LoVo (cell line): ENCODE results near the gene YPEL1.

Experiments used
- DNase-seq: peaks from one replicate; pipeline ENCODE4 v3.0.0-alpha.2; 2016; ENCODE audit warnings: low spot score

Gene YPEL1

DNA sequence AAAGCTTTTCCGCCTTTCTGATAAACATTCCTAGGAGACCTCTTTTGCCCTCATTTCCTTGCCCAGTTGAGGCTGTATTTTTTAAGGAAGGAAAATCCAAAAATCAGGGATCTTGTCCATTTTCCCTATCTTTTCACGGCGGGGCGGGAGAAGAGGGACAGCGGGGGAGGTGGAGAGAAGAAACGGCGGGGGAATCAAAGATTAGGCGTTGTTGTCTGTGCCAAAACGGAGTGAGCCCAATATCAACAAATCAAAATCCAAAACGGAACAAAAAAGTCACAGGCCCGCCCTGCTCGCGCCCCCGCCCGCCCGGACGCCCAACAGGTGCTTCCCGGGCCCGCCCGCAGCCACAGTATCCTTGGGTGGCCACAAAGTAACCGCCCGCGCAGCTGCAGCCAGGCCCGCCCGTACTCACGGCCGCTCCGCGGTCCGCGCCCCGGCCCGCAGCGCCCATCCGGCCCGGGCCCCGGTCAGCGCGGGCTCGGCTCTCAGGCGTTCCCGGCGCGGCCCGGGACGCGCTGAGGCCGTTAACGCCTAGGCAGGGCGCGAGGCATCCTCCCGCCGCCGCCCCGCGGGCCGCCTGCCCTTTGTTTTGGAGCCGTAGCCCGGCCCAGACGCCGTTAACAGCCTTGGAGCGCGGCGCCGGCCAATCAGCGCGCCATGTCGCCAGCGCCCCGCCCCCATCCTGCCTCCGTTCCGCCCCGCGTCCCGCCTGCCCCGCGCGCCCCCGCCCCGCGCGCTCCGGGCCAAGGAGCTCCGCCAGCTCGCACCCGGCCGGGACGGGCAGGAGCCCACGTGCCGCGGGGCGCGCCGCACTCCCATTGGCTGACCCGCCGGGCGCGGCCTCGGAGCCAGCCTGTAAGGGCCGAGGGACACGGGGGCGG, at the start of gene YPEL1:
YPEL1 (minus strand) TSS at position 595 of the 884 bp plus-strand sequence. CDS start 25,050 bp downstream, outside the sequence.
- peak; percentile 81 for DNase-seq

GRCh38 chr22:21780259-21780658, 44.7 kb upstream of the YPEL1 start:
- DNase-seq = no peak

- no peak for DNase-seq
Observed at GRCh38 chr22:21779444-21779843, 43.9 kb upstream of the YPEL1 start.

- no peak for DNase-seq
Observed at GRCh38 chr22:21778705-21779363, 43.2 kb upstream of the YPEL1 start.

- no peak for DNase-seq
Observed at GRCh38 chr22:21771631-21771976, 36.0 kb upstream of the YPEL1 start.

GRCh38 chr22:21768435-21768834, 32.8 kb upstream of the YPEL1 start:
- DNase-seq = no peak

DNA sequence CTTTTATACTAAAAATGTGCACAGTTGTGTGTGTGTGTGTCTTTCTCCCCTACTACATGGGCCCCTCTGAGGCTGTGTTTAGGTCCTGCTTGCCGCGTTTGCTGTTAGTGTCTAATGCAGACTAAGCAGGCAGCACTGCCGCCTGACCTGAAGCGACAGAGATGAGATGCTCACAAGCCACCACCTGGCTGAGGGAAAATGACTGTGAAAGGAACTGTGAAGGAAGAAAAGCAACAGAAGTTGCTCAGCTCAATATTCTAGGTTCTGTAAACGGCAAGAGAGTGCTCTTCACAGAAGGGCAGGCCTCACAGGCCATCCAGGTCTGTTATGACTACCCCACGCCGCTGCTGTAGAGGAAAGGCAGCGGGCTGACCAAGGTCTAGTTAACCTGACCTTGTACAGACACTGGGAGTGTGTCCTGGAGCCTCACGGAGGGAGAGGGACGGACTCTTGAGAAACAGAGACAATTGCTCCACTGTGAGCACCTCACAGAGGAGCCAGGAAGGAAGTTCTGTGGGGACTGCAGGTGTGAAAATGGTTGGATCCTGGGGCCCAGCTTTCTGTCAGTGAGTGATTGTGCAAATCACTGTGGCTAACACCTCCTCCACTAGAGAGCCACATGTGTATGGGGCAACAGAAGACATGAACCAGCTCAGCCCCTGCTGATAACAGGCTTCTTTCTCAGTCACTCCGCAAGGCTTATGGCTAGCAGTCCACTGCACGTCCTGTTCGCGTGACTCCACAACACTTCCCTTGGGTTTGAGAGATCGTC, 31.3 kb upstream of the YPEL1 start:
- DNase-seq = no peak

- DNase-seq = no peak
Observed at GRCh38 chr22:21765909-21766529, 30.4 kb upstream of the YPEL1 start.

GRCh38 chr22:21764038-21764804, 28.6 kb upstream of the YPEL1 start:
- DNase-seq = no peak

DNA sequence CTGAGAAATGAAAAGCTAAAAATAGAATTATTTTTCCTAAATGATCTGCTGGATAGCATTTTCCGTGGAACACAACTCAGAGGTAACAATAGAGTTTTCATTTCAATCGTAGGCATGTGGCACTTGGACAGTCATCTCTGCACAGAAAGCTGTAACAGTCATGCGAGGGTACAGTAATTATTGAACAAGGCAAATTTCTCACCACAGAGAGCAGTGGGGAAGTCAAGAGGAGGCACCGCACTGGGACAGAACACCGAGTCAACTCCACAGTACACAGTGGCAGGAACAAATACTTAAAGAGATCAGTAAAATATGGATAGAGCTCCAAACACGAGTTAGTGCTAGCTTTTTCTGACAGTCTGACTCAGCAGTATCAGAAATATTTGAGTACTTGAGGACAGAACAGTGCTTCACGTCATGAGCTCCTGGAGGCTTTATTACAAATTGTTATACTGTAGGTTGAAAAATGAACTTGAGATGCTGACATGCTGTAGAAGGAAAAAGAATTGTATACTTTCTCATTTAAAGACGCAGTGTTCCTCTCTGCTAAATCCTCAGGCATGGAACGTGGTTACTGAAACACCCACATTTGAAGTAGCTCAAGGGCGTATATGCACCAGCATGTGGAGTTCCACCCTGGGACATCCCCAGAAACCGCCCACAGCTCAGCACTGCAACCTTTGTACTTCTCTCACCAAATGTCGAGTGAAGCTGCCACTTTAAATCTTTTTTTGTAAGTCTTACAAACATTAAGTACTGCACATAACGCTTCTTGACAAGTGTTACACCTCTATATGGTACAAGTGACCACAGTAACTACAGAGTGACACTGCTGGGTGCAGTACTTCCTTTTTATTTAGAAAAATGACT, 27.4 kb upstream of the YPEL1 start:
- DNase-seq = no peak

DNA sequence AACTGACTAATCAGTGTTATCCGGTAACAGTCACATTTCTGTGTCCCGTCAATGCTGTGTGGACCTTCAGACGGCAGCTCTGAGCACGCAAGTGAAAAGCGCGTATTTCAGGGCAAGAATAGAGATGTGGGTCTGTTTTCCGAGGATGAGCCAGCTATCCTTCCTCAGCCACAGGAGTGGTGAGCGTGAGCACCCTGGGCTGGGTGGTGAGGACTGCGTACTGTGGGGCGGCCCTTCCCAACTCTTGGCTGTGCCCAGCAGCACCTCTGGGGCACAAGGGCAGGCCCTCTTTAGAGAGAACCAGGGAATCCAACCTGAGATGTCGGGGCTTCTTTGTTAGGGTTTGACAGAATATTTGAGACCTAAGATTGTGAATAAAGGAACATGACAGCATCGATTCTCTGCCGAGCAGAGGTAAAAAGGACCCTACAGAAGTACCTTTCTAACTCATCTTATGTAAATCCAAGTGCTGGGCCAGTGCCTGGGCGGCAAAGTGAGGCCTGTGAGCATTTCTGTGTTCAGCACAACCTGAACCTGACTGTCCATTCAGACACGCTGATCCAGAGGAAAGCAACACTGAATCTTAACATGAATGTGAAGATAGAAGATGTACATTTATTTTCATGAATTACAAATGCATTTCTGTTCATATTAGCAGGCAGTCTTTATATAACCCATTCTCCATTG, 26.5 kb upstream of the YPEL1 start:
- DNase-seq = no peak

DNA sequence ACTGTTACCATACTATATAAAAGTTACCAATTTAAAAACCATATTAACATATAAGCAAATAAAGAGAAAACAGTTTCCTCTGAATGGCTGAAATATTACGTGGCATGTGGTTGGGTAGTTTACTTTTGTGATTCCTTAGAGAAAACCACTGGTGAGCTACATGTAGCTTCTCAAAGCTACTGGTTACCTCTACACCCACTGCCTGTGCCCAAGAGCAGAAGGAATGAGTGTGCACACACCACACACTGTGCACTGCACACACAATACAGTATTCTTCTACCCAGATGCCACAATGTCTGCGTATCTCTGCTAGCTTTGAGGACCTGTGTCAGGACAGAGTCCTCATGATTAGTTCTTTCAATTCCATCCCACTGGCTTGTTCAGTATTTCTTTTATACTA, 25.5 kb upstream of the YPEL1 start:
- no peak for DNase-seq

DNA sequence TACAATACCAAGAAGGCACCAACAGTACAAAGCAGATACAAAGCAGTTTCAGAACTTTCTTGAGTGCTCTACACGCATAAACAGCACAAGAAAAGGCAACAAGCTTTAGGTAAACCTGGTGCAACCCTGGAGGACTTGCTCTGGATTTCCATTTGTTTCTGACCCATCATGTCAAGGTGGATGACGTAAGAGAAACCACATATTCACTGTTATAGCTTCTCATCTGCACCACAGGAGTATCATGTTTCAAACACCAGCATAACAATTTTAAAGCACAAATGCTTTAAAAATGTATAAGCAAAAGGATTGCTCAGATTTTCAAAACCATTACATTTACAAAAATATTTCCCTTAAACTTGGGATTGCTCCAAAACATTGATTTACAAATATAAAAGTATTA, 25.0 kb upstream of the YPEL1 start:
- DNase-seq = no peak

DNA sequence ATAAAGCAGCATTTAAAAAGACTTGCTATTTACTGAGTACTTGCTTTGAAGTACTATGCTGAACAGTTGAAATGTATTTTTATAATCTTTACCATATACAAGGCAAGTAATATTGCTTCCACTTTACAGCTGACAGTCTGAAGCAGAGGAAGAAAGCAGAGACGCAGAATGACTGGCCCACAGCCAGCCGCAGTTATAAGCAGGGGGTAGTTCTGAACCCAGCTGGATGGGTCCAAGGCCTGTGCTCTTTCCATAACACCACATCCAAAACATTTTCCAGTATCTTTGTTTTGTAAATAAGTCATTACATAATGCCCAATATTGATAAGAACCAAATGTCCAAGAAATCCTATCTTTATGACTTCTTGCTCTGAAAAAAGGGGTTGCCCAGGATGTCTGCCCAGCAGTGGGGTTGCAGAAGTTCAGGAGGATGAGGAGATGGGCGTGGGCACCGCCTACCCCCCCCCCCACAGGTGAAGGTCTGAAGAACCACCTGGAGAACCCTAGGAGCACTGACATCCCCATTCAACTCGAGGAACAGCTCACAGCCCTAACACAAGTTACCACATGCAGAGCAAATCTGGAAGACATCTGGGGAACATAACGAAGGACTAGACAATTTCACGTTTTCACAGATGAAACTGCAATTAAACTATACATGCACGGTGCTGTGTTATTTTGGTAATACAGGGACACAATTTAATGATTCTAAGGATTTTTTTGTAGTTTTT, 24.2 kb upstream of the YPEL1 start:
- DNase-seq = no peak

GRCh38 chr22:21759093-21759492, 23.5 kb upstream of the YPEL1 start:
- DNase-seq = no peak

DNA sequence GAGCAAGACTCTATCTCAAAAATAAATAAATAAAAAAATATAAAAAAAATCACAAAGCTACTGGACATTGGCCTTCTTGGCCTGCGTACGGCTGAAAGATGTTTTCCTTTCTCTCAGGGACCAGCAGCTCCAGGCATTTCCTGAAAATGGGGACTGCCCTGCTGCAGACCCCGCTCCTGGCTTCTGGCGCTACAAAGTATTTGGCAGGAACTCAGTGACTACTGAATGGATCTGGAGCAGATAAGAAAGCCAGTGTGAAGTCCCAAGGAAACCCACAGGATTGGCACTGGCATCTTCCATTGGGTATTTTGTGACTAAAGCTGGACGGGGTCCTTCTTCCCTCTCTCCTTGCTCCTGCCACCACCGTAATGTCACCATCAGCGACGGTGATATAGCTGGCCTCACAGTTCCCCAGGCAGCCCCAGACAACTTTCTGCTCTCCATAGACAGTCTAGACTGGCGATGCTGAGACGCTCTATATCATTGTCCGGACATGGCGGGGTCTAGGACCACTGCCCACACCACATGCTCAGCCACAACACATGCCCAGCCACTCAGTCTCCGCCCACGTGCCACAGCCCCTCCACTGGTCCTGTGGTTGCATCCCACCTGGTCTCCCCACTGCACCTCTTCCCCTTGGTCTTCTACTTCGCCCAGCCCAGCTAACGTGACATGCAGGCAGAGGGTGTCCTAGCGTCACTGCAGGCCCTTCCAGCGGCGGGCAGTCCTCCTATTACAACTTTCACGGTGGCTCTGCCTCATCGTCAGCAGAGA, 22.7 kb upstream of the YPEL1 start:
- no peak for DNase-seq

DNA sequence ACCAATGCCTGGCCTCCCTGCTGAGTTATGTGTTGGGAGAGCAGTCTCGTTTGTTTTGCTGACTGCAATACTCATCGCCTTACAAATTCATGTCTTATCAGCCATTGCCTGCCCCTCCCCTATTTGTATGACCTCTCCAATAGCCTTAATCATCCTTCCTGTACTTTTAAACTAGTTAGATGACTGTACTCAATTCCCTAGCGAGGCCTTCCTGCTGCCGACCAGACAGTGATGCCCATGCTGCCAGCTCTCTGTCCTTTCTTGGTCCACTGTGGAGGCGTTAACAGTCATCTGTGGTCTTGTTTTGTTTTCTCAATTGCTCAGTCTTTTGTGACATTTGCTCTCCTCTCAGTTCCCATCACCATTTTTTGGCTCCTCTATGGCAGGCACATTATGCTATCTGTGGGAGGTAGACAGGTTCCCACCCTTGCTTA, 20.3 kb upstream of the YPEL1 start:
- no peak for DNase-seq

DNA sequence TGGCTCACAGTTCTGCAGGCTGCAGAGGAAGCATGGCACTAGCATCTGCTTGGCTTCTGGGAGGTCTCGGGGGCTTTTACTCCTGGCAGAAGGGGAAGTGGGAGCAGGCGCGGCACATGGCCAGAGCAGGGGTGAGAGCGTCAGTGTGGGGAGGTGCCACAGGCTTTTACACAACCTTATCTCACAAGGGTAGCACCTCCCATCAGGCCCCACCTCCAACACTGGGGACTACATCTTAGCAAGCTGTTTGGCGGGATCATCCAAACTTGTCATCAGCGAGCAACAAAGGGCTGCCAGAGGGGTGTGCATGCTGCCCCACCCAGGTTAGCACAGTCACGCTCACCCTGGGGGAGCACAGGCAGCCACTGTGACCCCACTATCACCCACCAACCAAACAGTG, 18.9 kb upstream of the YPEL1 start:
- DNase-seq = no peak
